ENCODE measurements around the gene FGD2.
A peak's percentile ranks its signal among the peaks of the same experiment; 100 is the strongest.

Gene FGD2

DNA sequence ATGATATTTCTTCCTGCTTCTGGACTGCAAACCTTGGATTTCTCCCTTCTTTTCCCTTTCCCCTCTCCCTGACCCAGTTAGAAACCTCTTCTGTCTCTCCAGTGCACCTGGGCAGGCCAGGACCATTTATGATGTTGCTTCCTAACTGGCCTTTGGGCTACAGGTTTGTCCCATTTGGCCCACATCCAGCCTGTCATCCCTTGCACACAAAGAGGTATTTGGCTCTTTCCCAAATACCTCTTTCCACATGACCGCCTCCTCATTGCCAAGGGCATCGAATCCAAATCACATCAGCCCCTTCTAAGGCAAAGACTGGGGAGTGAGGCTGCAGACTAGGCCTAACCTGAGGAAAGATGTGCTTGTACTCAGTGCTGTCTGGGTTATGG lies 13.6 kb downstream of the FGD2 start (continued):
- TF ChIP-seq, protein P1, sequence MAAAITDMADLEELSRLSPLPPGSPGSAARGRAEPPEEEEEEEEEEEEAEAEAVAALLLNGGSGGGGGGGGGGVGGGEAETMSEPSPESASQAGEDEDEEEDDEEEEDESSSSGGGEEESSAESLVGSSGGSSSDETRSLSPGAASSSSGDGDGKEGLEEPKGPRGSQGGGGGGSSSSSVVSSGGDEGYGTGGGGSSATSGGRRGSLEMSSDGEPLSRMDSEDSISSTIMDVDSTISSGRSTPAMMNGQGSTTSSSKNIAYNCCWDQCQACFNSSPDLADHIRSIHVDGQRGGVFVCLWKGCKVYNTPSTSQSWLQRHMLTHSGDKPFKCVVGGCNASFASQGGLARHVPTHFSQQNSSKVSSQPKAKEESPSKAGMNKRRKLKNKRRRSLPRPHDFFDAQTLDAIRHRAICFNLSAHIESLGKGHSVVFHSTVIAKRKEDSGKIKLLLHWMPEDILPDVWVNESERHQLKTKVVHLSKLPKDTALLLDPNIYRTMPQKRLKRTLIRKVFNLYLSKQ (tag by site-specific recombination; IDR thresholded peaks at IDR 0.05; ENCODE audit: borderline replicate concordance) = no peak
- TF ChIP-seq TCF7L2 (IDR thresholded peaks at IDR 0.05; ENCODE audit: borderline replicate concordance, low read depth, low read length) (no peak), ZNF221 (tag by site-specific recombination; IDR thresholded peaks at IDR 0.05; ENCODE audit: borderline replicate concordance) (no peak), ZNF302 (tag by site-specific recombination; IDR thresholded peaks at IDR 0.05; ENCODE audit: low read depth) (no peak), ZNF514 (tag by site-specific recombination; IDR thresholded peaks at IDR 0.05) (no peak), ZNF169 (tag by site-specific recombination; IDR thresholded peaks at IDR 0.05) (no peak), ZNF155 (tag by site-specific recombination; IDR thresholded peaks at IDR 0.05) (no peak), ZBTB17 (tag by site-specific recombination; IDR thresholded peaks at IDR 0.05) (no peak), GLI4 (tag by site-specific recombination; IDR thresholded peaks at IDR 0.05) (no peak), ZNF211 (tag by site-specific recombination; IDR thresholded peaks at IDR 0.05; ENCODE audit: low read depth) (no peak), MEIS1 (CRISPR knock-in tag; IDR thresholded peaks at IDR 0.05; ENCODE audit: borderline replicate concordance) (no peak), GLIS2 (tag by site-specific recombination; IDR thresholded peaks at IDR 0.05) (no peak), IKZF3 (tag by site-specific recombination; IDR thresholded peaks at IDR 0.05) (no peak), ZBTB48 (tag by site-specific recombination; IDR thresholded peaks at IDR 0.05) (peak; percentile 36; the same call in 1 of the 2 replicates), ZNF157 (tag by site-specific recombination; IDR thresholded peaks at IDR 0.05) (no peak), ZNF366 (tag by site-specific recombination; conservative IDR thresholded peaks at IDR 0.05) (peak; percentile 56), ZNF830 (tag by site-specific recombination; IDR thresholded peaks at IDR 0.05; ENCODE audit: low read depth) (no peak), ZNF548 (tag by site-specific recombination; IDR thresholded peaks at IDR 0.05) (no peak), SCRT2 (tag by site-specific recombination; IDR thresholded peaks at IDR 0.05) (peak; percentile 82), YY2 (tag by site-specific recombination; IDR thresholded peaks at IDR 0.05) (no peak), ZFP69B (tag by site-specific recombination; IDR thresholded peaks at IDR 0.05) (no peak), ZNF785 (tag by site-specific recombination; IDR thresholded peaks at IDR 0.05) (no peak)
- TF ChIP-seq, protein P2, sequence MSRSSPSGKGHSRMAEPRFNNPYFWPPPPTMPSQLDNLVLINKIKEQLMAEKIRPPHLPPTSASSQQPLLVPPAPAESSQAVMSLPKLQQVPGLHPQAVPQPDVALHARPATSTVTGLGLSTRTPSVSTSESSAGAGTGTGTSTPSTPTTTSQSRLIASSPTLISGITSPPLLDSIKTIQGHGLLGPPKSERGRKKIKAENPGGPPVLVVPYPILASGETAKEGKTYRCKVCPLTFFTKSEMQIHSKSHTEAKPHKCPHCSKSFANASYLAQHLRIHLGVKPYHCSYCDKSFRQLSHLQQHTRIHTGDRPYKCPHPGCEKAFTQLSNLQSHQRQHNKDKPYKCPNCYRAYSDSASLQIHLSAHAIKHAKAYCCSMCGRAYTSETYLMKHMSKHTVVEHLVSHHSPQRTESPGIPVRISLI (tag by site-specific recombination; IDR thresholded peaks at IDR 0.05) = no peak
- TF ChIP-seq, protein P3, sequence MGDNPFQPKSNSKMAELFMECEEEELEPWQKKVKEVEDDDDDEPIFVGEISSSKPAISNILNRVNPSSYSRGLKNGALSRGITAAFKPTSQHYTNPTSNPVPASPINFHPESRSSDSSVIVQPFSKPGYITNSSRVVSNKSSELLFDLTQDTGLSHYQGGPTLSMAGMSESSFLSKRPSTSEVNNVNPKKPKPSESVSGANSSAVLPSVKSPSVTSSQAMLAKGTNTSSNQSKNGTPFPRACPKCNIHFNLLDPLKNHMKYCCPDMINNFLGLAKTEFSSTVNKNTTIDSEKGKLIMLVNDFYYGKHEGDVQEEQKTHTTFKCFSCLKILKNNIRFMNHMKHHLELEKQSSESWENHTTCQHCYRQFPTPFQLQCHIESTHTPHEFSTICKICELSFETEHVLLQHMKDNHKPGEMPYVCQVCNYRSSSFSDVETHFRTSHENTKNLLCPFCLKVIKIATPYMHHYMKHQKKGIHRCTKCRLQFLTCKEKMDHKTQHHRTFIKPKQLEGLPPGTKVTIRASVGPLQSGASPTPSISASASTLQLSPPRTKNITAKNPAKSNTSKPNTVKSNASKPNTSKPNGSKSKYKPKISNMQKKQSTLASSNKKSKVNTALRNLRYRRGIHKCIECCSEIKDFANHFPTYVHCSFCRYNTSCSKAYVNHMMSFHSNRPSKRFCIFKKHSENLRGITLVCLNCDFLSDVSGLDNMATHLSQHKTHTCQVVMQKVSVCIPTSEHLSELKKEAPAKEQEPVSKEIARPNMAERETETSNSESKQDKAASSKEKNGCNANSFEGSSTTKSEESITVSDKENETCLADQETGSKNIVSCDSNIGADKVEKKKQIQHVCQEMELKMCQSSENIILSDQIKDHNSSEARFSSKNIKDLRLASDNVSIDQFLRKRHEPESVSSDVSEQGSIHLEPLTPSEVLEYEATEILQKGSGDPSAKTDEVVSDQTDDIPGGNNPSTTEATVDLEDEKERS (tag by site-specific recombination; IDR thresholded peaks at IDR 0.05) = no peak
- TF ChIP-seq, protein P4, sequence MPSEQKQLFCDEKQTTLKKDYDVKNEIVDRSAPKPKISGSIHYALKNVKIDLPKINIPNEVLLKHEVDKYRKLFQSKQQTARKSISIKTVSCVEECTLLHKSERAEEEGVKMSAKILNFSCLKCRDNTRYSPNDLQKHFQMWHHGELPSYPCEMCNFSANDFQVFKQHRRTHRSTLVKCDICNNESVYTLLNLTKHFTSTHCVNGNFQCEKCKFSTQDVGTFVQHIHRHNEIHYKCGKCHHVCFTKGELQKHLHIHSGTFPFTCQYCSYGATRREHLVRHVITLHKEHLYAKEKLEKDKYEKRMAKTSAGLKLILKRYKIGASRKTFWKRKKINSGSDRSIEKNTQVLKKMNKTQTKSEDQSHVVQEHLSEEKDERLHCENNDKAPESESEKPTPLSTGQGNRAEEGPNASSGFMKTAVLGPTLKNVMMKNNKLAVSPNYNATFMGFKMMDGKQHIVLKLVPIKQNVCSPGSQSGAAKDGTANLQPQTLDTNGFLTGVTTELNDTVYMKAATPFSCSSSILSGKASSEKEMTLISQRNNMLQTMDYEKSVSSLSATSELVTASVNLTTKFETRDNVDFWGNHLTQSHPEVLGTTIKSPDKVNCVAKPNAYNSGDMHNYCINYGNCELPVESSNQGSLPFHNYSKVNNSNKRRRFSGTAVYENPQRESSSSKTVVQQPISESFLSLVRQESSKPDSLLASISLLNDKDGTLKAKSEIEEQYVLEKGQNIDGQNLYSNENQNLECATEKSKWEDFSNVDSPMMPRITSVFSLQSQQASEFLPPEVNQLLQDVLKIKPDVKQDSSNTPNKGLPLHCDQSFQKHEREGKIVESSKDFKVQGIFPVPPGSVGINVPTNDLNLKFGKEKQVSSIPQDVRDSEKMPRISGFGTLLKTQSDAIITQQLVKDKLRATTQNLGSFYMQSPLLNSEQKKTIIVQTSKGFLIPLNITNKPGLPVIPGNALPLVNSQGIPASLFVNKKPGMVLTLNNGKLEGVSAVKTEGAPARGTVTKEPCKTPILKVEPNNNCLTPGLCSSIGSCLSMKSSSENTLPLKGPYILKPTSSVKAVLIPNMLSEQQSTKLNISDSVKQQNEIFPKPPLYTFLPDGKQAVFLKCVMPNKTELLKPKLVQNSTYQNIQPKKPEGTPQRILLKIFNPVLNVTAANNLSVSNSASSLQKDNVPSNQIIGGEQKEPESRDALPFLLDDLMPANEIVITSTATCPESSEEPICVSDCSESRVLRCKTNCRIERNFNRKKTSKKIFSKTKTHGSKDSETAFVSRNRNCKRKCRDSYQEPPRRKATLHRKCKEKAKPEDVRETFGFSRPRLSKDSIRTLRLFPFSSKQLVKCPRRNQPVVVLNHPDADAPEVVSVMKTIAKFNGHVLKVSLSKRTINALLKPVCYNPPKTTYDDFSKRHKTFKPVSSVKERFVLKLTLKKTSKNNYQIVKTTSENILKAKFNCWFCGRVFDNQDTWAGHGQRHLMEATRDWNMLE (tag by site-specific recombination; conservative IDR thresholded peaks at IDR 0.05; ENCODE audit: low read depth) = no peak
- TF ChIP-seq, protein P5, sequence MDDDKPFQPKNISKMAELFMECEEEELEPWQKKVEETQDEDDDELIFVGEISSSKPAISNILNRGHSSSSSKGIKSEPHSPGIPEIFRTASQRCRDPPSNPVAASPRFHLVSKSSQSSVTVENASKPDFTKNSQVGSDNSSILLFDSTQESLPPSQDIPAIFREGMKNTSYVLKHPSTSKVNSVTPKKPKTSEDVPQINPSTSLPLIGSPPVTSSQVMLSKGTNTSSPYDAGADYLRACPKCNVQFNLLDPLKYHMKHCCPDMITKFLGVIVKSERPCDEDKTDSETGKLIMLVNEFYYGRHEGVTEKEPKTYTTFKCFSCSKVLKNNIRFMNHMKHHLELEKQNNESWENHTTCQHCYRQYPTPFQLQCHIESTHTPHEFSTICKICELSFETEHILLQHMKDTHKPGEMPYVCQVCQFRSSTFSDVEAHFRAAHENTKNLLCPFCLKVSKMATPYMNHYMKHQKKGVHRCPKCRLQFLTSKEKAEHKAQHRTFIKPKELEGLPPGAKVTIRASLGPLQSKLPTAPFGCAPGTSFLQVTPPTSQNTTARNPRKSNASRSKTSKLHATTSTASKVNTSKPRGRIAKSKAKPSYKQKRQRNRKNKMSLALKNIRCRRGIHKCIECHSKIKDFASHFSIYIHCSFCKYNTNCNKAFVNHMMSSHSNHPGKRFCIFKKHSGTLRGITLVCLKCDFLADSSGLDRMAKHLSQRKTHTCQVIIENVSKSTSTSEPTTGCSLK (tag by site-specific recombination; IDR thresholded peaks at IDR 0.05) = no peak
- TF ChIP-seq, protein P6, sequence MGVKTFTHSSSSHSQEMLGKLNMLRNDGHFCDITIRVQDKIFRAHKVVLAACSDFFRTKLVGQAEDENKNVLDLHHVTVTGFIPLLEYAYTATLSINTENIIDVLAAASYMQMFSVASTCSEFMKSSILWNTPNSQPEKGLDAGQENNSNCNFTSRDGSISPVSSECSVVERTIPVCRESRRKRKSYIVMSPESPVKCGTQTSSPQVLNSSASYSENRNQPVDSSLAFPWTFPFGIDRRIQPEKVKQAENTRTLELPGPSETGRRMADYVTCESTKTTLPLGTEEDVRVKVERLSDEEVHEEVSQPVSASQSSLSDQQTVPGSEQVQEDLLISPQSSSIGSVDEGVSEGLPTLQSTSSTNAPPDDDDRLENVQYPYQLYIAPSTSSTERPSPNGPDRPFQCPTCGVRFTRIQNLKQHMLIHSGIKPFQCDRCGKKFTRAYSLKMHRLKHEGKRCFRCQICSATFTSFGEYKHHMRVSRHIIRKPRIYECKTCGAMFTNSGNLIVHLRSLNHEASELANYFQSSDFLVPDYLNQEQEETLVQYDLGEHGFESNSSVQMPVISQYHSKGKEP (tag by site-specific recombination; IDR thresholded peaks at IDR 0.05) = no peak

Measured in HEK293 (cell line).